ENCODE data around the gene RAB11FIP3.

DNA sequence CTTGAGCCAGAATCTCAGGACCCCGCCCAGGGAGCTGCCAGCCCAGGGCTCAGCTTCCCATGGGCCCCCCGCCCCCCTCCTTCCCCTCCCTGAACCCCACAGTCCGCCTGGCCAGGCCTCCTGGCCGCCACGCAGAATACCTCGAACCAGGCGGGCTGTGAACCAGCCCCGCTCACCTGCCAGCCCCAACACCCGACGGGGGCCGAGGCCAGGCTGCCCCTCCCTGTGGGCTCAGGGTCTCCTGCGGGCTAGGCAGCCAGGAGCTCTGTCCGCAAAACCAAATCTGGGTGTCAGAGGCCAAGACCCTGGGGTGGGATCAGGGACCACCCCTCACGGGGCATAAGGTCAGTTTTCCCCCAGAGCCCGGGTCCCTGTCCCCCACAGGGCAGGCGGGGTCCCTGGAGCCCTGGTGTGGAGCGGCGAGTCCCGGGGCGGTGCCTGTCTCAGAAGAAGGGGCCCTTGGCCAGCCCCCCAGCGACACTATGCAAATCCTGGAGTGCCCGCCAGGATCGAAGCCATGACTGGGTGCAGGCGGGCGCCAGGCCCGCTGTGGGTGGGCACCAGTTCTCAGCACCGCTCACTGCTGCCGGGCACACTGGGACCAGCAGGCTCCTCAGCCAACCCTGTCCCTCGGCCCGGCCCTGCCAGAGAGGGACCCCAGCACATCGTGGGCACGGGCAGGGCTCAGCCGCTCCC lies 128.3 kb downstream of the RAB11FIP3 start:
- TF ChIP-seq, protein P1, sequence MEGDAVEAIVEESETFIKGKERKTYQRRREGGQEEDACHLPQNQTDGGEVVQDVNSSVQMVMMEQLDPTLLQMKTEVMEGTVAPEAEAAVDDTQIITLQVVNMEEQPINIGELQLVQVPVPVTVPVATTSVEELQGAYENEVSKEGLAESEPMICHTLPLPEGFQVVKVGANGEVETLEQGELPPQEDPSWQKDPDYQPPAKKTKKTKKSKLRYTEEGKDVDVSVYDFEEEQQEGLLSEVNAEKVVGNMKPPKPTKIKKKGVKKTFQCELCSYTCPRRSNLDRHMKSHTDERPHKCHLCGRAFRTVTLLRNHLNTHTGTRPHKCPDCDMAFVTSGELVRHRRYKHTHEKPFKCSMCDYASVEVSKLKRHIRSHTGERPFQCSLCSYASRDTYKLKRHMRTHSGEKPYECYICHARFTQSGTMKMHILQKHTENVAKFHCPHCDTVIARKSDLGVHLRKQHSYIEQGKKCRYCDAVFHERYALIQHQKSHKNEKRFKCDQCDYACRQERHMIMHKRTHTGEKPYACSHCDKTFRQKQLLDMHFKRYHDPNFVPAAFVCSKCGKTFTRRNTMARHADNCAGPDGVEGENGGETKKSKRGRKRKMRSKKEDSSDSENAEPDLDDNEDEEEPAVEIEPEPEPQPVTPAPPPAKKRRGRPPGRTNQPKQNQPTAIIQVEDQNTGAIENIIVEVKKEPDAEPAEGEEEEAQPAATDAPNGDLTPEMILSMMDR (IDR thresholded peaks at IDR 0.05 in 8 of 11, conservative IDR thresholded peaks at IDR 0.05 in 3 of 11) = no peak
- TF ChIP-seq POLR2AphosphoS5 (IDR thresholded peaks at IDR 0.05) = no peak

Measured in spleen (tissue), 7 donors.